CD4-positive, alpha-beta T cell treated with Interleukin-12 subunit alpha and Interleukin-12 subunit beta, for 1 hour (primary cell): Measurements from ENCODE around the gene XYLT1.

Experiments
- DNase-seq: peaks from one replicate; pipeline ENCODE4 v3.0.0-alpha.2; 2020

The XYLT1 gene

DNA sequence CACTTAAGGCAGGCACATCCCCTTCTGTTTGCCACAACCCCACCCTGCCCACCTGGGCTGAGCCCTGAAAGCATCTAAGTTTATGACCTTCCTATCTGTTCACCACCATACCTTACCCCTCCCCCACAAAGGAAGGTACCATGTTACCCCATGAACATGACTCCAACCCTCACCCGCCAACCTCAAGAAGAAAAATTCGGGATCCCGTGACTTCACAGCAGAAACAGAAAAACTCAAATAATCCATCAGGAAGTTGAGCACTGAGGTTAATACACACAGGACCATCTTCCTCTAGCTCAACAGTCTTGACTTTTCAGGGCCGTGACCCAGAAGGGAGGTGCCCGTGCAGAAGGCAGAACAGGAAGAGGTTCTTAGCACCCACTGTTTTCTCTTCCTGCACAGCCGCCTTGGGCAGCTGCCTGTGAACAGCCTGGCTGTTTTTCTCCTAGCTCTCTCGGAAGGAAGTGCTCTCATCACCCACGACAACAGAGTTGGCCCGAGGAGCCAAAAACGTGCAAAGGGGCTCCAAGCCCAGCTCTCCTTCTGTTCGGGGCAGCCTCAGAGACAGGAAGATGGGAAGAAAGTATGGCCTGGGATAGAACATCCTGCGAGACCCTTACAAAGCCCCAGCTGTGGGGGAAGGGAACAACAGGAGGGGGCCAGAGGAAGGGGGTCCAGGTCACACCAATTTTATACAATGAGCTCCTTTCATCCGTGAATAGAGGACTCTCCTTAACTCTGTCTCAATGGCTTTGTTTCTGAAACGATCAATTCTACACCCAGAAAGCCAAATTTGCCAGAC, 101.1 kb downstream of the XYLT1 start:
- peak; percentile 85 for DNase-seq

DNA sequence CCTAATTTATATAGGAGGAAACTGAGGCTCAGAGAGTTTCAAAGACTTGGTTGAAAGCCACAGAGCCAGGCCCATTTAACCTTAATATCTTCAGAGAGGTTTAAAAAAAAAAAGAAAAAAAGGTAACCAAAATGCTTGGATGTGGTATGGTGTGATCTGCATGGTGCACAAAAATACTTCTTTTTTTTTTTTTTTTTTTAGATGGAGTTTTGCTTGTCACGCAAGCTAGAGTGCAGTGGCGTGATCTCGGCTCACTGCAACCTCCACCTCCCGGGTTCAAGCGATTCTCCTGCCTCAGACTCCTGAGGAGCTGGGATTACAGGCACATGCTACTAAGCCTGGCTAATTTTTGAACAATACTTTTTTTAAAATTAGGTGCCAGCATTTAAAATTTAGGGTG, 101.8 kb downstream of the XYLT1 start:
- peak; percentile 49 for DNase-seq

DNA sequence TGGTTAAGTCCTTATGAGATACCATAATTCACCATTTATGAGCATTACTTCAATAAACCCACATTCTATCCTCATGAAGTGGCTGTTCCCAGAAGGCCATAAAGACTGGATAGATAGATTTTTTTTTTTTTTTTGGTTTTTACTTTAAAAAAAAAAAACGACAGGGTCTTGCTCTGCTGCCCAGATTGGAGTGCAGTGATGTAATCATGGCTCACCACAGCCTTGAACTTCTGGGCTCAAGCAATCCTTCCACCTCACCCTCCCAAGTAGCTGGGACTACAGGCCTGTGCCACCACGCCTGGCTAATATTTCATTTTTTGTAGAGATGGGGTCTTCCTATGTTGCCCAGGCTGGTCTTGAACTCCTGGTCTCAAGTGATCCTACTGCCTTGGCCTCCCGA, 102.3 kb downstream of the XYLT1 start:
- no peak for DNase-seq

DNA sequence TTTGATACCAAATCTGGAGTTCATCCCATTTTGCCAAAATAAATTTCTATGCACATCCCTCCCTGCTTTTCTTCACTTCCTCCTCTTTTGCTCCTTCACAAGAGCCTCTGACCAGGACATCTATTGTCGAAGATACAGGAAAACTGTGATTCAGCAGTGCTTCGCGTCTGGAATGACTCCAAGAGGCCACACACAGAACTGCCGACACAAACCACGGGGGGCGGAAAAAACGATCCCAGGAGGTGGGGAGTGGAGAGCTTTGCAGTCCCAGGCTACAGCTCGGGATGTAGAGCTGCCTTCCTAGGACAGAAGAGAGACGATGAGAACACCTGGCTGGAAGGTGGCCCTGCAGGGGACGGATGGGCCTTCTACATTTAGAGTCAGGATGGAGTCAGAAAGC, 102.8 kb downstream of the XYLT1 start:
- DNase-seq = no peak

DNA sequence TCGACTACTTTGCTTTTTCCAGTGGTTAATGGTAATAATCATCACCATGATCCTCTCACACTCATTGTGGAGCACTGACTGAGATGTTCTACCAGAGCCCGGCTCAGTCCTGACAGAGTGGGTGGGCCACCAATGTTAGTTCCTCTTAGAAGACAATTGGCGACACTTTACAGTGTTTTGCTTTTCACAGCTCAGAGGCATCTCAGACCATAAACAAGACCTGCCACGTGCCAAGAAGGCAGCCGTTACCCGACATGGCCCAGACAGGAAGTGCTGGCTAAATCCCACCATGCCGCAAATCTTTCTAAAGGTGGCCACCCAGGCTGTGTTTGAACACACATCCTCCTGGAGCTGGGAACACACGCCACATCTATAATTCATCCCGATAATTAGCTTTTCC, 103.7 kb downstream of the XYLT1 start:
- DNase-seq = peak; percentile 45

DNA sequence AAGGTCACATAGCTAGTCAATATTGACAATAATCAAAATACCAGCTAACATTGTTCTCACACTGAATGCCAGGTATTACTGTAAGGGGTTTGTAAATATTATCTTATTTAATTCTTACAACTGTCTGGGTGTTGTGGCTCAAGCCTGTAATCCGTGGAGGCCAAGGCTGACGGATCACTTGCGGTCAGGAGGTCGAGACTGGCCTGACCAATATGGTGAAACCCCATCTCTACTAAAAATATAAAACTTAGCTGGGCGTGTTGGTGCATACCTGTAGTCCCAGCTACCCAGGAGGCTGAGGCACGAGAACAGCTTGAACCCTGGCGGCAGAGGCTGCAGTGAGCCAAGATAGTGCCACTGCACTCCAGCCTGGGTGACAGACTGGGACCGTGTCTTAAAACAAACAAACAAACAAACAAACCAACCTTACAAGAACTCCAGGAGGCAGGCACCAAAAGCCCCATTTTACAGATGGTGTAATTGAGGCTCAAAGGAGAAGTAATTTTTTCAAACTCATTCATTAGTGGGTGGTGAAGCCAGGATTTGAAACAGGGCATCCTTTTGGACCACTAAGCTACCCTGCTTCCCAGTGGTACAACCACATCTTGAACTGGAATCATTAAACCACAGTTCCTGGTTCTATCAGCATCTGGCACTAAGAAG, 104.3 kb downstream of the XYLT1 start:
- no peak for DNase-seq

DNA sequence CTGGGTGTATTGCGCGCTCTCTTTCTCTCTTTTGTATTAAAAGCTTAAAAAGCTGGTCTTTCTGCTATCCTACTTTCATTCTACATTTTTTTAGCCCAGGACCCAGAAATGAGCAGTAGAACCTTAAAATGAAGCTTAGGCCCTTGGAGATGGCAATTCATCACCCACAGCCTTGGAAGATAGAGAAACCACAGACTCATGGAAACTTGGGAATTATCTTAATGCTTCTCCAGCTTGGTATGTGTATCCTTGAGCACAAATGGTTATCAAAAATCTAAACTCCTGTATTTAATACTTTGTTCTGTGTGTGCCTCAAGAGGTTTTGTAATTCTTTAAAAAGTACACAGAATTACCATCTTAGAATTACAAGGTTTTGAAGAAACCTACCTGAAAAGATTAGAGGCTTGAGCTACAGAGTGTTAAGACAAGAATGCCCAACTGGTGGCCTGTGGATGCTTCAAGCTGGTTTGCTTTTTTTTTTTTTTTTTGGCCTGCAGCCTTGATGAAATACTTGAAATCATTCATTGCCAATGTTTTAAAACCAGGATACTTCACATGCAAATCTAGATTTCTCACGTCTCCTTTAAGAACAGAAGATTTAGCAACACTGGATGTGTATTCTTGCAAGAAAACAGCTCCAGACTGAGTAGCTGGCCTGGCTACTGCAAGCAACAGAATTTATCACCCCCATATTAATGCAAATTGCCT, 105.0 kb downstream of the XYLT1 start:
- DNase-seq = no peak

DNA sequence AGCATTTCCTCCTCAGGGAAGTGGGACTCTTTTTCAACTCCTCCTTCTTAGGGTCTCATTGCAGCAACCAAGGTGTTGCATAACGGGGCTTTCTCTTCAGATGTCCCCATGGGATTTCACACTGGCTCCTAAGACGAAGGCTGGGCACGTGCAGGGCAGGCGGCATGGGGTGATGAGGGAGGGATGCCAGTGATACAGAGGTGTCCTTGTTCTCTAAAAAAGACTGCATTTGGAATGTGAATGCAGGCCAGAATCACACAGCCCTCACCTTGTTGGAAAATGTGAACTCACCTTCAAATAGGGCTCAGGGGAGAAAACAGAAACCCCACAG, 105.6 kb downstream of the XYLT1 start:
- no peak for DNase-seq

DNA sequence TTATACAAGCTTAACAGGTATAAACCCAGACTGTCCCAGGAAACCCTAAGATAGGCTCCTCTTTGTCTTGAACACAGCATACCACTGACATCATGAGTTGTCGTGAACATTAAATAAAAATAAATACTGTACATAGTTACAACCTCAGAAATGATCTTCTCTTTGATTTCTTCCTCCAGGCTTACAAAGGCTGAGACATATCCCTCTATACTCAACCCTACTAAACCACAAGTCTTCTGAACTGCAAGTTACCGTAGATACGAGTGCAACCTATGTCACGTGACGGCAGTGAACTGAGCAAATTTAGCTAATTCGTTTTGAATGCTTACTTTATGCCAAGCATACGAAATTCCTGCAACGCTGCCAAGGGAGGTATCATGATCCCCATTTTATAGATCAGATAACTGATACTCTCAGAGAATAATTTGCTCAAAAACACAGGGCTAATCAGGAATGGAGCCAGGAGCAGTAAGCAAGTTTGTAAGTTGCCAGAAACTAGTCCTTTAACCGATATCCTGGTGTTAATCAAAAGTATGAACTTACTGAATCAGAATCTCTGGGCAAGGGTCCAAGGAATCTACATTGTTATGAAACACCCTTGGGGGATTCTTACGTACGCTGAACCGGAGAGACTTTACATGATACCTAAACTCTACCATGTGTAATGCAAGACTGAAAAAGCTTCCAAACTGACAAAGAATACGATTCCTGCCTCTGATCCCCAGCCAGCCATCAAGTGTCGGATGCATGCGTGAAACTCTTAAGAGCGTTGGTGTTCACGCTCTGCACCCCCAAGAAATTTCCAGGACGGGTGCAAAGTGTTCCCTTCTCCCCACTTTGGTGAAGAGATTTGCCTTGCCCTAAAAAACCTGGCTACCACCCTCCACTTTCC, 106.2 kb downstream of the XYLT1 start:
- DNase-seq = peak; percentile 80

DNA sequence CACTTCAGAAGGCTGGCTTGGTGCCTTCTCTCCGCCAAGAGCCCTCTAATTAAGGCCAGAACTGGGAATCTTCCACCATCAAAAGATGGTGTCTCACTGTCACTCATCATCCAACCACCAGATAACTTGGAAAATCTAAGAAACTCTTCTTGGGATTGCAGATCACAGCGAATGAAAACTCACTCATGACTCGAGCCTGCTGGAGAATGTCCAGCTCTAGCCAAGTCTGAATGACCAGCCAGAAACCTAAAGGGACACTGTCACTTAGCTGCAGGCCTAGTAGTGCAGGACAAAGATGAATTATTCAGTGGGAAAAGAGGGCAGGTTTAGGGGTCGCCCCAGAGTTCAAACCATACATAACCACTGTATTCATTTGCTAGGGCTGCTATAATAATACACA, 107.8 kb downstream of the XYLT1 start:
- DNase-seq = no peak

DNA sequence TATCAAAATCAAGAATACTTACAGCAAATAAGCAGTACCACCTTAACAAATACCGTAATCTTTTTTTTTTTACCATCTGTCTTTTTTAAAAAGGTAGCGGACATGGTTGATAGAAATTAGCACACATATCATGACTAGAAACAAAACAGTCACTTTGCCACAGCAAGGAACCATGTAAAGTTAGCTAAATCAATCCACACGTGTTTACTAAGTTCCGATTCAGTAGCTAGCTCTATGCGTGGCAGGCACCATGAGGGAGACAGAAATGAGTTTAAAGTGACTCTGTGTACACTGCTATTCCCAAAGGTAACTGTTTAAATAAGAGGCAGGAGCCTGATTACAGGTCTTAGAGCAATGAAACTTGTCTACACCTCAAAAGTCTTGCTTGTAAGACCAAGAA, 108.6 kb downstream of the XYLT1 start:
- DNase-seq = no peak

DNA sequence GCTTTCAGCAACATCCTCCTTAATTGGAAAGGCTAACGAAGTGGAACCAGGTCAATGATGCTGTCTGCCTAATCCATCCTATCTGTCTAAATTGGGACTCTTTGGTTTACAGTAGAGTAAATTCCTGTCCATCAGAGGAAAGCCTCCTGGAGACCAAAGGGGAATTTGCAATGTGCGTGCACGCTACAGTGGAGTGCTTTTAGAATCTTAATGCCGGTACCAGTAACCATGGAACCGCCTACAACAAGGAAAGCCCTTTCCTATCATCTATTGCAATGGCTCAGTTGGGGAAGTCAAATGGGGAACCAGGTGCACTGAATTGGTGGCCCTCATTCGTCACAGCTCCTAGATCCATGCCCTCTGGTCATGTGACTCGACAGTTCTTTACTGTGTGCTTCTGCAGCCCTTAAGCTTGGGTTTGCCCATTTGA, 110.1 kb downstream of the XYLT1 start:
- DNase-seq = no peak

DNA sequence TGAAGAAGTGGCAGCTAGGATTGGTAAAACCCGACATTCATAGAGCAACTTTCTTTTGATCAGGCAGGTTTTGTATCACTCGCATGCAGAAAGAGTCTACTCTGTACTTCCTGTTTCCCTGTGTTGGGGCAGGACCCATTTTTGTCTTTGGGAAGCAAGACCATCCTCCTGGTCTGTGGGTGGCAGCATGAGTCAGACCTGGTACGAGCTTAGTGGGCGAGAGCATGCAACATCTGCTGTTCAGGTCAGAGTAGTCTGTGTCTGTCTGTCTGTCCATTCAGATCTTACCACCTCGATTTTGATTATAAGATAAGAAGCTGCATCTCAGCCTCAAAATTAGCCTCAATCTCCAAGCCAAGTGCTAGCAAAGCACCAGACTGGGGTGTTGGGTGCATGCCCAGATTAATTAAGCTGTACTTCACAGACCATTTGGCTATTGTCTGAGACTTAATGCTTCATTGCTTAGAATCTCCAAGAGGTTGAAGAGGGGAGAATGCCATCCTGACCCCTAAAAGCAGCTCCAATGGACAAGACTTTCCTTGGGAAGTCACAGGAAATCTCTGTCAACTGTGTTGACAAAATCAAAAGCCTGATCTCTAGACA, 110.9 kb downstream of the XYLT1 start:
- peak; percentile 47 for DNase-seq

DNA sequence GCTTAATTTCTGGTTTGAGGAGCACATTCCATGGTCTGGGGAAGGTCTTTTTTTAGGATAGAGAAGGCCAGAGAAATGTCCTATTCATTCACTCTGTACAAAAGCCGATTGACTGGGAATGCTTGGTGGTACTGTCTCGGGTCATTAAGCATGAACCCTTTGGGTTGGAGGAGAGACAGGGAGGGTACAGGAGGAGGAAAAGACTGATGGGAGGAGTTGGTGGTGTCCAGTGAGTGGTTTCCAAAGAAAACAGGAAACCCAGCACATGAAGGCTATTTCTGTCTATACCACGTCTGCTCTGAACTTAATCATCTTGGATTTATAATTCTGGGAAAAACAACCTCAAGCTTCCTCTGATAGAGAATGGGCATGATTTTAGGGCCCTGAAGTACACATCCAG, 111.9 kb downstream of the XYLT1 start:
- no peak for DNase-seq

DNA sequence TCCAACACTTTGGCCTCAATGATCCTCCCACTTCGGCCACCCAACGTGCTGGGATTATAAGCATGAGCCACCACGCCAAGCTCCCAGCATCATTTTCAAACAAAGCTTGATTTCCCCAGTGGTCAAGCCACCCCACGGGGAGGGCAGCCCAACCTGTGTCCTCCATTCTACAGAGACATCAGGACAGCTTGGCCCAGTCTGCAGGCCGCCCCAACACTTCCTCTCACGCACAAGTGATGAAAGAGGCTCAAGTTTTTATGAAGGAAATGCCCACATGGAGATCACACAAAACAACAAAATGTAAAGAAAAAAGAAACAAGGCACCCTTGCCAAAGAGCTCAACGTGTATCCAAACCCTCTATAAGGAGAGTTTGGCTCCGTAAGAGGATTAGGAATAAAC, 112.4 kb downstream of the XYLT1 start:
- DNase-seq = no peak

DNA sequence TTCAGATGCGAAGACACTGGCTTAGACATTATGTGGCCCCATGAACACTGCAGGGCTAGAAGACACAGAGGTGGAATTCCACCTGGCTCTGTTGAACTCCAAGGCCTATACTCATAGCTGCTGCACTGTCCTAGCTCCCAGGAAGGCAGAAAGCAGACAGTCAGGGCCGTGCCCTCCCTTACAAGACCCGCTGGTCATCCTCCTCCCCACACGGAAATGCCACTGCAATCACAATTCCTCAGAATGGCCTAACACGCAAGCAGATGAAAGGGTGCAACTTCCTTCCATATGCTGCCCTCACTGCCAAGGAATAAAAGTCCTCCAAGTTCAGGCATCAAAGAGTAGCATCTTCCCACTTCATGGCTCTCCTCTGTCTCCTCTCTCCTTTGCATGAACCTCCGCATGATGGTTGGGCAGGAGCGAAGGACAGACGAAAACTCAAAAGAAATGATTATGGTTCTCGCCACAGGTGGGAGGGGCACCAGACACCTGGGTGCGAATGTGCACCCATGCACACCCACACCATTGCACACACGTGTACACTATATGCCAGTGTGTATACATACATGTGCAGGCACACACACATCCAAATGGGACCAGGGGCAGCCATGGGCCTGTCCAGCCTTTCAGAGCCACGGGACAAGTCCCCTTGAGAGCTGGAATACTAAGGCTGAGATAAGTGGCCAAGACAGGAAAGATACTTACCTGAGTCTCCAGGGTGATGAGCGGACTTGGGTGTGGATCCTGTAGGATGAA, 113.3 kb downstream of the XYLT1 start:
- DNase-seq = no peak

DNA sequence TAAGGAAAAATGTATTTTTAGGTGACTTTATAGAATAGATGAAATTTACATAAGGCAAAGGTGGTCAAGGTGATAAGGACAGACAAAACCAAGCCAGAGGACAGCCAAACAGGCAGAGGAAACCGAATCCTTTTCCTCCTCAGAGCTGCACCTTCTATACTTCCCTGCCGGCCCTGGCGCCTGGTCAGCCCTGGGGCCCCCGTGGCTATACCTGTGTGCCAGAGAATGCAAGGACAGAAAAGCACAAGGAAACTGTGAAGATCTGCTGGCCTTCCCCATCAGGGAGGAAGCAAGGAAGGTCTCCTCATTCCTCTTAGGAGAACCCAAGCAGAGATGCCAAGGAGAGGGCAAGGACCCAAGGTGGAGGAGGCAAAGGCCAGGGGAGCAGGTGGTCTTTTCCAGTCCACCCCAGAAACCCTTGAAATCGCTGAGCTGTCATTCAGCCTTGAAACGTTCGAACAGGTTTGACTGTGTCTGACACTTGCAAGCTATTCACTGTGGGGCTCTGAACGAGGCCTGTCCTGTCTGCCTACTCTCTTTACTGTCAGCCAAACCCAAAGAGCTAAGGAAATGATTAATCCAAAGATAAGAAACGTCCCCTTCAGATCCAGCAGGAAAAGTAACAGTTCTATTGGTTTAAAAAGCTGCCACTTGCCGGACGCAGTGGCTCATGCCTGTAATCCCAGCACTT, 114.4 kb downstream of the XYLT1 start:
- DNase-seq = no peak

DNA sequence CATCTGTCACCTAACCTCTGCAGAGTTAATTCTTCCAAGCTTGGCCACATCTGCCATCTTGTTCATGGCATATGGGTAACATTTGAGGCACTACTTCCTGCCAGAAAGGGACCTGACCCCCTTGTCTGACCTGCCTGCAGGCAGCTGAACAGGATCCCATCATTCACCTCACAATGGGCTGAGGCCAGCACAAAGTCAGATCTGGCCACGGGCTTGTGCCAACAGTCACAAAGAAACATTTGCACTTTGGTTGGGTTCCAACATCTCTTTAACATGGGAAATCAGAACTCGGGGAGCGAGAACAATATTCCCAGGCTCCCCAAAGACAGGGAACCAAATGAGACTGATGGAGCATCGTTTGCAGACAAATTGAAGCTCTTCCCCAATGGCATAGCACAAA, 116.1 kb downstream of the XYLT1 start:
- DNase-seq = no peak

DNA sequence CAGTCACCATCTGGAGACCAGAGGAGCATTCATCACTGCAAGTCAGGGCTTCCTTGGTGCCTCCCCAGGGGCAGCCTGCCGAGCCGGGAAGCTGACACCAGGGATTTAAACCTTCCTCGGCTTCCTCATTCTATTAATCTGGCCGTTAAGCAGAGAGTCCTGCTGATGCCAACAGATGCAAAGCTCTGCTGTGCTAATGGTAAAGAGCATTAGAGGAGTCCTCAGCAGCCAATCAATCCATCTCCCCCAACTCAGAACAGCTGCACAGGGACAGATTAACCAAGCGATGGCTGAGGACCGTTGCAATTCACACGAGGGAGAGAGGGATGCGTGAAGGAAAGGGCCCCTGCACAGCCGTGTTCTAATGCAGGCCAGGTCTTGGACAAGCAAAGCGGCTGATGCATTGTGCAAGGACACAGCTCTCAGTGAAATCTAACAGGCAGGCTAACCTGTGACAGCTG, 116.6 kb downstream of the XYLT1 start:
- no peak for DNase-seq

DNA sequence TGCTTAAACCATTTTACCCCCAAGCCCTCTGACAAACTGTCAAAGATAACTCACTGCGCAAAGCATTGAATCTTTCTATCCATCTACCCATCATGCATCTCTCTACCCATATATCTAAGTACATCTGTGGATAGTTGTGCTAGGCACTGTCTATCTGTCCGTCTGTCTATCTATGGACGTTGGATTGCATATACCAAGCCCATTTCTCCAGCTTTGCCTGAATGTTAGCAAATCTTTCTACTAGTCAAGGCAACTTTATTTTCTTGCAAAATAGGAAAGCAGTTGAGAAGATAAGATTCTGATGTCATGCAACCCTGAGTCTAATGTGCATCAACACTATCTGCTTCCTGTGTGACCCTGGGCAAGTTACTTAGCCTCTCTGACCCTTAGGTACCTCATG, 117.2 kb downstream of the XYLT1 start:
- no peak for DNase-seq

DNA sequence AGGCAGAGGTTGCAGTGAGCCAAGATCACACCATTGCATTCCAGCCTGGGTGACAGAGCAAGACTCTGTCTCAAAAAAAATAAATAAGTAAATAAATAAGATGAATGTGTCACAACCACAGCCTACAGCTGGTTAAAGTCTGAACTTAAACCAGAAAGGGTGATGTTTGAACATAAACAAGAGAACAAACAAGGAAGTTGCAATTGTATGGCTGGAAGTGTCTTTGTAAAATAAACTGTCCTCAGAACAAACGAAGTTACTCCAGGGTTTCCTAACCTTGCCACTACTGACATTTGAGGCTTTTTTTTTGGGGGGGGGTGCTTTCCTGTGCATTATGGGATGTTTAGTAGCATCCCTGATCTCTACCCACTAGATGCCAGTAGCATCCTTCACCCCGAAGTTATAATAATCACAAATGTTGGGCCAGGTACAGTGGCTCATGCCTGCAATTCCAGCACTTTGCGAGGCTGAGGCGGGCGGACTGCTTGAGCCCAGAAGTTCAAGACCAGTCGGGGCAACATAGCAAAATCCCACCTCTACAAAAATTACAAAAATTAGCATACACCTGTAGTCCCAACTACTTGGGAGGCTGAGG, 119.2 kb downstream of the XYLT1 start:
- DNase-seq = no peak
